GM19351 (cell line): ENCODE data around the gene GRIA4.

Source experiments
- ATAC-seq: cut with Tn5 transposase; IDR thresholded peaks from one replicate; pipeline ENCODE4 v1.9.1; 2021; ENCODE audit warnings: mild to moderate bottlenecking, moderate library complexity; ENCODE audit not compliant: unreplicated experiment

The GRIA4 gene

DNA sequence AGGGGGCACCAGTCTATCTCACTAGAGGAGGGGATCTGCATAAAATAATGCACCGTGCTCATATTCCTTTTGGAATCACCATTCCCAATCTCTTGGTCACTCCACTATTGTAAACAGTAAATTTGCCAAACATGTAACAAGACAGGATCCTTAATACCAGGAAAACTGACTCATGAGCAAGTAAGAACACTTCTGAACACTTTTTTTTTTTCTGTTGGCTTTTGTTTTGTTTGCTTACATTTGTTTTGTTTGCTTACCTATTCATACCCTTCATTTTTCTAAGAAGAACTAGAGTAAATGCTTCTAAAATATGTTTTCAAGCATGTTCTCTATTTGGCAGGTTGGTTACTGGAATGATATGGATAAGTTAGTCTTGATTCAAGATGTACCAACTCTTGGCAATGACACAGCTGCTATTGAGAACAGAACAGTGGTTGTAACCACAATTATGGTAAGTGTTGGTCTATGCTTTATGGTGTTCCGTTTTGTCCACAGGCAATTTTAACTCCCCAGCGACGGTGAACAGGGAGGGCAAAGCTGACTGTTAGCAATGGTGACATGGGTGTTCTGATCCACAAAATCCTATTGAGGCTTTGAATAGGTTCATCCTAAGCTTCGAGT lies 300.3 kb downstream of the GRIA4 start:
- ATAC-seq = no peak

DNA sequence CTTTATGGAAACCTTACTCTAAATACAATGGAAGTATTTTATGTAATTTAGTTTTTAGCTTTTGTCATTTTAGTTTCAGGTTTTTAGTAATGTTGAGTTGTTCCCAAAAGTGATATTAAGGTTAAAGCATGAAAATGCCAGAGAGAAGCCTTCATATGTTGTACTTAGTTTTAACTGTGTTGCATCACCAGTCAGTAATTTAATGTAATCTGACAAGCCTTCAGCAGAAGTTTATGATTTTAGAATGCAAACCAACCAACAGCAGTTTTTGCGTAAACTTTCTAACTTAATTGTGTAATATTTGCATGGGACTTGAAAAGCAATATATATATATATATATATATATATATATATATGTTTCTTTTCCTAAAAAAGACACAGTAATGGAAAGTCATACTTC lies 301.6 kb downstream of the GRIA4 start:
- ATAC-seq = no peak

DNA sequence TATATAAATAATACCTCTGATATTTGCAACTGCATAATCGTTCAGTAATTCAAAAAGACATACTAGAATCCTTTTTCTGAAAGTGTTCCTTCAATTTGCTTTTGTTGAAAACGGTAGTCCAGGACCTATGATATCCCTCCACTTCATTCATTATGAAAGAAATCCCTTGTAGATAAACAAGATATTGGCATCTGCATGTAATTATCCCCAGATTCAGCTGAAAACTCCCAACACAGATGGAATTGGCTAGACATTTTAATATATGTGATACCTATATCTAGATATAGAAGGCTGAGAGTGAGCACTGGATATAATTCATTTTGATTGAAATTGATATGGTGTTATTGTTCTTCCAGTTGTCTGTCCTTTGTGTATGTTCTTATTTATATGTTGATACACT lies 302.8 kb downstream of the GRIA4 start:
- ATAC-seq = no peak

DNA sequence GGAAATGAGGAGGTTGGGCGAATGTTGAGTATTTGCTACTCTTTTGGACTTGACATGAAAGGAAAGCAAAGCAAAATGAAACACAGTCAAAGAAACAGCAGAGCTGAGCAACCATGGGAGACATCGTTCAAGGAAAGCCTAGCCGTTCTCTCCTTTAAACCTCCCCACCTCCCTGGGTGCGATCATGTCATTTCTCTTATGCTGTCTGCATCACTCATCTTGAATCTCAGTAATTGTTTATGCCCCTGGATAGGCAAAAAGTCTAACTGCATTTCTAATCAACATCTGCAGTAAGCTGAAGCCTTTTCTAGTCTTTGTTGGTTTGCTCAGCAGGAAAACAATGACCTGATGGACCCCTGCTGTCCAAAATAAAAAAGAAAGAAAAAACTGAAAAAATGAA lies 305.1 kb downstream of the GRIA4 start:
- no peak for ATAC-seq

DNA sequence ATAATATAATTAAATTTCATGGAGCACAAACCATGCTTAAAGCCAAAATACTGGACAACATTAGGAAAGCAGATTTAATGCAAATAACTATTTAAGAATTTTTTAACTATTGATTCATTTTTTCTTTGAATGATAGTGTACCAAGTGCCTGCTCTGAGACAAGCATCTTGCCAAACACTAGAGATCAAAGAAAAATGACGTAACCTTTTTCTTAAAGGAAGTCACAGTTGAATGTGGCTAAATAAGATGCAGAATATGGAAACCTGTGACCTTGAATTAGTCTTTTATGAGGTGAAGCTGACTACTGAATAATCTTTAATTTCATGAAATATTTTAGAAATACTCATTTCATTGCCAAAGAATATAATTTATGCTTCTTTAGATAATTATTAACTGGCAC lies 308.2 kb downstream of the GRIA4 start:
- ATAC-seq = no peak

DNA sequence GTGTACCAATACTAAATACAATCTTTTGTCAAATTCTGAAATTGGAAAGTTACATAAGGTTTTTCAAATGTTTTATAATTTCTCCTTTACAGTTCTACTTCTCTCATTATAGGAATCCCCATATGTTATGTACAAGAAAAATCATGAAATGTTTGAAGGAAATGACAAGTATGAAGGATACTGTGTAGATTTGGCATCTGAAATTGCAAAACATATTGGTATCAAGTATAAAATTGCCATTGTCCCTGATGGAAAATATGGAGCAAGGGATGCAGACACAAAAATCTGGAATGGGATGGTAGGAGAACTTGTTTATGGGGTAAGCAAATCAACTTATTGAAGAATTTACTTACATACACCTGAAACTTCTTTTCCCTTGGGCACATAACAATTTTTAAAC lies 308.7 kb downstream of the GRIA4 start:
- no peak for ATAC-seq

DNA sequence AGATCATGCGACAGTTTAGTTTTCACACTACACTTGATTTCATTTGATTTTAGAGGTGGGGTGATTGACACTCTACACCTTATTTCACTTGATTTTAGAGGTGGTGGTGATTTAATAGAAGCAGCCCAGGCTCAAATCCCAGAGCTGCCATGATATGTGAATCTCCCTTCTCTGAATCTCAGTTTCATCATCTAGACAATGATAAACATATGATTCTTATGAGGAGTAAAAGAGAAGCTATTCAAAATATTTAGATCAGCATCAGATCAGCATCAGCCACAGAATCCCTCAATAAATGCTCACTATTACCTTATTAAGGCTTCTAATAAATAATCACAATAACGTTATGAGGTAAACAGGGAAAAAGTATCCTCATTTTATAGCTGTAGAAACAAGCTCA lies 313.4 kb downstream of the GRIA4 start:
- ATAC-seq = no peak

DNA sequence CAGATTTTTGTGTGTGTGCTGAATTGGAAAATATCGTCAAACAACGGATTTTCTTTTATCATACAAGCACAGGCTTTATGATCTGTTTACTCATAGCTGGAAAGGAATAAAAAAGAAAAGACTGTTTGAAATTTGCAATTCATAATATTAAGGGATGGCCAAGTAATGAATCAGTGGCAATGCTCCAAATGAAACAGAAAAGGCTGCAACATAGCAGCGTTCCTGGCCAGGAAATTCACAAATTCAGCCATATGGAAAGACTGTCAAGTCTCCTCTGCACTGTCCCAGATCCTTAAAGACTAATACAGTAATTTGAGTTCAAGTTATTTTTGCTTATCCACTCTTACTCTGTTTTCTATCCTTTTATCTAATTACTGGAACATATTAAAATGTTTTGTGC lies 313.9 kb downstream of the GRIA4 start:
- ATAC-seq = no peak

DNA sequence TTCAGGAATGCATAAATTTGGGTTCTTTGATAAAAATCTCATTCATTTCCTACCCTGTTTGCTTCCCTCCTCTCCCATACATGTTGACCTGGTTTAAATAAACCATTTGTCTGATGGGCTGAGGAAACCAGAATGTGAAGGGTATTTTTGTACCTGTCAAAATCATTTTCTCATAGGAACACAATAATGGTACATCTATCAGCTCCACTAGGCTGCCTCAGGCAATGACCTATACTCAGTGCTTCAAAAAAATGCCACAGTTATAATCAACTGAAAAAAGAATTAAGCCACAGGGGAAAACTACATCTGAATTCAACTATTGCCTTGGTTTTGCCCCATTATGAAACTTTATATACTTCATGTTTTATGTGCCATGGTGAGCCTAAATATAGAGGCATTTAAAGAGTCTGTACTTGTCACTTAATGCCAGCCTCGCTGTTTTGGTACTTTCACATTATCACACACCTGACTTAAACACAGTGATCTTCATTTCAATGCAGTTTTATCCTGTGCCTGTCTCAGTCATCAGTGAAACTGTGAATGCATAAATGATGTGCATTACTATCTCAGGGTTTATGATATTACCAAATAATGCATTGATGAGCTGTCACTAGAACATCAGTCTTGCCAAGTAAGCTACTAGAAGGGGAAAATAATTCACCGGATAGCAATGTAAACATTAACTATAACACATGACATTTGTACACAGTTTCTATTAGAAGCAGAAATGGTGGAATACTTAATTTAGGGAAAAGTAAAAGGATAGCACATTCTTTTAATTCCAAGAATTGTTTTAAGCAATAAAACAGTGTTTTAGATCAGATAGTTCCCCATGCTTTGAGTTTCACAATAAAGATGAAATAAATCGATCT lies 319.4 kb downstream of the GRIA4 start:
- ATAC-seq = no peak

DNA sequence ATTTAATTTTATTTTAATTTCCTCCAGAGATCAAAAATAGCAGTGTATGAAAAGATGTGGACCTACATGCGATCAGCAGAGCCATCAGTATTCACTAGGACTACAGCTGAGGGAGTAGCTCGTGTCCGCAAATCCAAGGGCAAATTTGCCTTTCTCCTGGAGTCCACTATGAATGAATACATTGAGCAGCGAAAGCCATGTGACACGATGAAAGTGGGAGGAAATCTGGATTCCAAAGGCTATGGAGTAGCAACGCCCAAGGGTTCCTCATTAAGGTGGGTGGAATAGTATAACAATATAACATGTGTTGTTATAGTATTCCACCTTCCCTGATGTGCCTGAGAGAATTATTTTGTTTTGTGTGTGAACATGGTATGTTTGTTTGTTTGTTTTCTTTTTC lies 323.8 kb downstream of the GRIA4 start:
- no peak for ATAC-seq

DNA sequence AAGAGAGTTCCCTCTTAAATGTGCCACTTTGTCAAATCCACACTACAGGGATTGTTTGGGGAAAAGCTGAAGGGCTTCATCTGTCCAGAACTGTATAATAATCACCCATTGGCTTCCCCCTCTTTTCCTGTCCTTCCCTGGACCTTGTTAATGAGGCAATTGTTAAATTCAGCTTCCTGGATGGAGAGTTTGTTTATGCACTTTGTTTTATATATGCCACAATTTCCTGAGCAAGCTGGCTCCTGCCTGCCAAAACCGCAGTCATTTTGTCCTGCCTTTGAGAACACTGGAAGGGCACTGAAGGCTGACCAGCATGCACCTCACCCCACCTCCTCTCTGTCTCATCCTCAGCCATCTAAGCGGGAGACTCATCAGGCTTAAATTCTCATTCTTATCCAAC lies 325.9 kb downstream of the GRIA4 start:
- ATAC-seq = no peak

DNA sequence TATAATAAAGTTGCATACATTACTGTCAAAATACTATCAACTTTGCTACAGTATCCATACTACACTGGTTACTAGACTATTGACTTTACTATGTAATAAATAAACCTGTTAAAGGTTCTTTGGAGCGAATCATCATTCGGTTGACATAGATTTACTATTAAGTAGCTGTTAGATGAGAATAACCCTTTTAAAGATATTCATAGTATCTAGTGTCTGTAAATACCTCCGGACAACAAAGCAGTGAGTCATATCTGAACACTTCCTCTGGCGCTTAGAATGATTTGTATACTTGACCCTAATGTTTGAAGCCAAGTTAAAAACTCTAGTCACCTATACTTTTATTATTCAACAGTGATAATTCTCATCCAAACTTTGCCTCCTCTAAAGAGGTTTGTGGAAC lies 327.5 kb downstream of the GRIA4 start:
- peak; percentile 68 for ATAC-seq

DNA sequence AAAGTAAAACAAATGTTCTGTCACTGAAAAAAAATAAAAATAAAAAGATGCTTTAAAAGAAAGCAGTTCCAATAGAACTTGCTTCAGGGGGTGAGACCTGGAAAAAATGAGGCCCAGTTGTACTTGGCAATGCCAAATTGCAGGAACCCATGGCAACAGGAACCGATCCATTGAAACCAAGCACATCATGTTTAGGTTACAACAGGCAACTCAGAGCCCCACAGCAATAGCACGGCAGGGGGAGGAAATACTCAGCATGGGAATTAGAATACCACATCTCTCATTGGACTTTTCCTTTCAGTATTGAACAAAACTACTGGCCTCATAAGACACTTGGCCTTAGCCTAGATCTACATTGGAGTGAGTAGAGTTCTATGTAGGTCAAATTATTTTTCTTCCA lies 327.9 kb downstream of the GRIA4 start:
- ATAC-seq = no peak

DNA sequence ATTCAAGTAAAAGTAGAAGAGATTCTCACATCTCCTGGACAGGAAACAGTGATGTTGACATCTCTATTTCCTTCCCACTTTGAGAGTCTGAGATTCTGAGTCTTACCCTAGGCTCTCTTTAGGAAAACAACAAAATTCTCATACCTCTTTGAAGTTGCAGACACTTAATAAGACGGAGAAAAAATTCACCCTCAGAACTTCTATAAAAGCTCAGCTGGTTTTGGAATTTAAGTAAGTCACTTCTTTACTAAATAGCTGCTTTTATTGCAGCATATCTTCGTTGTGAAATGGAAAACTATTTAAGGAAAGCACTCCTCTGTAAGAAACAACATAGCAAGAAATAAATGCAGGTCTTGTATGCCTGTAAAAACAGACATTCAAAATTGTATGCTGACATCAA lies 333.0 kb downstream of the GRIA4 start:
- ATAC-seq = no peak

DNA sequence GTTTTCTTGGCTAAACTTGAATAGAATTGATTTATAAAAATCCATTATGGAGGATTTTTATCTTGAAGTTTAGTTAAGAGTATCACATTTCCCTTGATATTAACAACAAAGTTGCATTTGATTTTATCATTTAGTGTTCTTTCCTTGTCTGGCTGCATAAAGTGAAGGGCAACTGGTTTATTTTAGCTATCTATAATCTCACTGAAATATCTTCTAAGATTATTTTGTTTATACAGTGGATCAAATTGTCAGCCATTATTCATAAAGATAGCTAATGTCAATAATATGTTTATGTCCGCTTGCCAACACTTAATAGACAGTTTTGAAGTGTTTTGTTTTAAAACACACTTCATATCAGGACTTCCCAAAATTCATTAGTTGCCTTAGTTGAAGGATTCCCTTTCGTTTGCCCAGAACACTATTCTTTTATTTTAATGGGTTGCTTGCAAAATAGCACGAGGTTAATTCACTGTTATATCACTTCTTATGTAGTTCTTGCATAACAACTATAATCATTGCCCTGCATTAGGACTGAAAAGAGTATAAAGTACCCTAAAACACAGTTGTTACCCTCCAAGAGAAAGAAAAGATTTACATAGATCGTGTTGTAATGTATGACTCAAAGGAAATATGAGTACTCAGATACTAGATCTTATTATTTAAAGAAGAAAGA lies 339.2 kb downstream of the GRIA4 start:
- ATAC-seq = no peak

DNA sequence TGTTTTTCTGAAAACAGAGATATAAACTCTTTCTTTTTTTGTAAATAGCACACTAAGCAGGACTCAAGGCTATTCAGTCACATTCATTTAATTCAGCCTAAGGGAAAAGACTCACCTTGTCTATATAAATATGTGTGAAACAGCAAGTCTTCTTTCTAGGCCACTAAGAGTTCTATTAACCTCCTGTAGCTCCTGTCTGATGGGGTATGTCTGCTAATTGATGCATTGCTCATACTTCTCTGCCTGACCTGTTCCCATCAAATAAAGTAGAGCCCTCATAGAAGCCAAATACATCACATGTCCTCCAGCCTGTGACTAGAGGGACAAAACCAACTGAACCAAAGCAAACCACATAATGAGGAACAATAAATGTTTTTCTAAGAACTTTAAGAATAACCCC lies 344.0 kb downstream of the GRIA4 start:
- ATAC-seq = no peak

DNA sequence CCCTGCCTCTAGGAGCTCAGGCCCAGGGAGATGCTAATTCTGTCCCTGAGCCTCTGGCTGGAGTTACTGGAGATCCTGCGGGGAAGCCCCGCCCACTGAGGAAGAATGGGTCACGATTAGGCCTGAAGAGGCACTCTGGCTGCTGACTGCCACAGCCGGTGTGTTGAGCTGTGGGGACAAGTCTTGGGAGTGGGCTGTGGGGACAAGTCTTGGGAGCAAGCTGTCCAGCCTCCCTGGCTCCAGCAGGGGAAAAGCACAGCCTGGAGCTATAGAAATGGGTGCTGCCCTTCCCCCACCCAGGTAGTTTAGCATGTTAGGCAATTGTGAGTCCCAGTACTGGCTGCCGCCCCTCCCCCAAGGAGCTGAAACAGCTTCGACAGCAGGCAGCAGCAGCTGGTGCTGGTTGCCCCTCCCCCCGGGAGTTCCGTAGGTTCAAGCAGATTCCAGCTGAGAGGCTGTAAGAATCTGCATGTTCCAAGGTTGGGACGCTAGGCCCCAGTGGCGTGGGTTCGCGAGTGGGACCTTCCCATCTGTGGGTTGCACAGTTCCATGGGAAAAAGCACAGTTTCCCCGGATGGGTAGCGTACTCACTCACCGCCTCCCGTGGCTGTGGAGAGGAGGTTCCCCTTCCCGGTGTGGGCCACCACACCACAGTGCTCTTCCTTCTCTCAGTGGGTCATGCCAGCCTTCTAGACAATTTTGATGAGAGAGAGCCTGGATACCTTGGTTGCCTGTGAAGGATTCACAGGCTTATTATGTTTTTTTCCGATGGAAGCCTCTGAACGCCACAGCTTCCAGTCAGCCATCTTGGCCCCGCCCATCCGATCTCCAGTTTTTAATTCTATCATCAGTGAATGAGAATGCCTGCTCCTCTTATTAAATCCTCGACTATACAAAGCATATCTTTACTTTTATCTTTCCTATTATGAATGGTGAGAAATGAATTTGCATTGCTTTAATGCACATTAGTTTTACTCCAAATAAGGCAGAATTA lies 350.7 kb downstream of the GRIA4 start:
- no peak for ATAC-seq

DNA sequence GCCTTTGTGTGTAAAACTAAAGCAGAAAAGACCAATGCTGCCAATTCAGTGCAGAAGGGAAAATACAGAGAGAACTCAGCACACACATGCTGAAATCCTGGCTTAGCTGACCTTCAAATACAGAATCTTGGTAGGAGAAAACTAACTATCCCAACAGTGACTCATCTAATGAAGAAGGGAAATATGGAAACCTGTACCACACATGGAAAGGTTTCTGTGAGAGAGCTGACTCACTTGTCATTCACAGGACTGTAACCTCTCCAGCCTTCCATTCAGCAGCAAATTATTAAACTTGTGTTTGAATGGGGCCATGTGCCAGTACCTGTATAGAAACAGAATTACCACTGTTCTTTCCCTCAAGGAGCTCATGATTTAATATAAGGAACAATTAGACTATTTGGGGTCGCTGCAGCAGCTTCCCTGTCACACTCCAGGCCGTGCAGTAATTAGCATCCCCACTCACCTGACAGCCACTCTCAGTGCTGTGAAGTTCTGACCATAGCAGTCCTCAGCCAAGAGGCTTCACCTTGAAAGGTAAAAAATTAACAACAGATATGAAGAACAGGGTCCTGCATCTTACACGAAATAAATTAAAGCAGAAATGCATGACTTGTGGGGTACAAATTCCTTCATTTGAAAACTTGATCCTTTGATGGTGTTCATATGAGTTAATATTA lies 358.3 kb downstream of the GRIA4 start:
- ATAC-seq = no peak

DNA sequence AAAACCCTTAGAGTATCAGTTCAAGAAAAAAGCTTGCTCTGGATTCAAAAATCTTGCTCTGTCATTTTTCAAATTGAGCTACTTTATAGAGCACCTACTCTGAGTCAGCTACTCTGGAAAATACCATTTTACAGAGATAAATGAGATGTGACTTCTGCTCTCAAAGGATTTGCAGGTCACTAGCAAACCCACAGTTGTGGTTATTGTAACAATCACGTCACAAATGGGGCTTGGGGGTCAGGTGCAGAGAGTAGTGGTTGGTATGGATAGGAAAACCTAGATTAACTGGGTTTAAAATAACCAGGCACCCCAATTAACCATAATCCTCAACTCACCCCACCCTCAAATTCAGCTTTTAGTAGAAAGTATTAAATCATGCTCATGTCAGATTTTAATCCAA lies 359.9 kb downstream of the GRIA4 start:
- ATAC-seq = no peak

DNA sequence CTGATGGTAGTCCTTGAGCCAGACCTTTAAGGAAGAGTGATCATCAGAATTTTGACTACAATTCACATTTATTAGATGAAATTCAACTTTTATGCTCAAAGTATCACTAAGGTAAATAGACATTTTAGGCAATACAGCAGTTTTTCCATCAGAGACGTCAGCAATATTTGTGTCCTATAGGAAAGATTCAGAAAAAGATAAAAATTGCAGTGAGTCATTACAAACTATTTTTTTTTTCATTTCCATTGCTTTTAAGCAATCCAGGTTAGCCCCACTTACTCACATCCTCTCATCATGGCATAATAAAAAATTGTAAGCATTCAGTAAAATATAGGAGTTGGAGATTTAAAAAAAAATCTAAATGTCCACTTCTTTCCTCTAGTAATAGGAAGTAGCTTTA lies 365.3 kb downstream of the GRIA4 start:
- no peak for ATAC-seq
